HG02973 (cell line): ENCODE results near the gene FSTL1.
"Not testable (repeated sequence)": the region's sequence is repeated elsewhere in the genome, so short reads cannot be mapped to it uniquely, and the experiment has no call there.

Experiments used
- ATAC-seq: cut with Tn5 transposase; IDR thresholded peaks from one replicate; pipeline ENCODE4 v1.9.1; 2021; ENCODE audit warnings: moderate library complexity; ENCODE audit not compliant: unreplicated experiment

Gene FSTL1

DNA sequence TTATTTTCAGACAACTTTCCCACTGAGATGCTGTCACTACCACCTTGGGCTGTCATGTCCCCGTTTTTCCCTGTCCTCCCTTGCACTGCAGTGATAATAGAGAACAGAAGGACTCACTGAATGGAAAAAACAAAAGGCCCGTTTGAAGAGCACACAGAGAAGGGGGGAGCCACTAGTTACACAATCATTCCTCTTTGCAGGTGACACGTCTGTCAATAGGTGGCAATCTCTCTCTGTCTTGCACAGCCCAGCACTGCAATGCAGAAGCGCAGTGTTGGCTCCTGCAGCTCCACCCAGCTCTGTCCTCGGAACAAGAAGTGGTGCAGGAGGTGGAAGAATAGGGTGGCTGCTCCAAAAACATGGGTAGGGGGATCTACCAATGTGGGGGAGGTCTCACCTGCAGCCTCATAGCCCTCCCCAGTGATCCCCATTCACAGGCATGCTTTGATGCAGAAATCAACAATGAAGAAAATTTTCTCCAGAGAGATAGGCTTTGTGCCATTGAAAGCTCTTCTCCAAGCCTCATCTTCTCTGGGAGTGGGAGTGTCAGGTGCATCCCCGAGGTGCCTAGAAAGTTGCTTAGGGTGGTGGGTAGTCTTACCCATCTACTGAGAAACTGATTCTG, 31.8 kb downstream of the FSTL1 start:
- peak; percentile 44 for ATAC-seq

DNA sequence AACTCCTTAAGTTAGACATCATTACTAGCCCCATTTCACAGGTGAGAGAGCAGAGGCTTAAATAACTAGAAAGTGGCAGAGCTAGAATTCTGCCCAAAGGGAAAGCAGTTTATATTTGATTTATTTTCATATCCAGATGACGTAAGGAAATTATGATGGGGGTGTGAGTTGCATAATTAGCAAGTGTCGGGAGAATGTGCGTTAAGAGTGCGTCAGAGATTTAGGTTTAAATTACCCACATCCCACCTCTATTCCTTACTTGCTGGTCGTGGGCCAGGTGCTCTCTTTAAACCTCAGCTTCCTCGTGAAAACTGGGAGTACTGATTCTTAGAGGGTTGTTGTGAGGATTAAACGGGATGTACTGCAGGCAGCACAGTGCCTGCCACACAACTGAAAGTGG, 32.3 kb downstream of the FSTL1 start:
- no peak for ATAC-seq

DNA sequence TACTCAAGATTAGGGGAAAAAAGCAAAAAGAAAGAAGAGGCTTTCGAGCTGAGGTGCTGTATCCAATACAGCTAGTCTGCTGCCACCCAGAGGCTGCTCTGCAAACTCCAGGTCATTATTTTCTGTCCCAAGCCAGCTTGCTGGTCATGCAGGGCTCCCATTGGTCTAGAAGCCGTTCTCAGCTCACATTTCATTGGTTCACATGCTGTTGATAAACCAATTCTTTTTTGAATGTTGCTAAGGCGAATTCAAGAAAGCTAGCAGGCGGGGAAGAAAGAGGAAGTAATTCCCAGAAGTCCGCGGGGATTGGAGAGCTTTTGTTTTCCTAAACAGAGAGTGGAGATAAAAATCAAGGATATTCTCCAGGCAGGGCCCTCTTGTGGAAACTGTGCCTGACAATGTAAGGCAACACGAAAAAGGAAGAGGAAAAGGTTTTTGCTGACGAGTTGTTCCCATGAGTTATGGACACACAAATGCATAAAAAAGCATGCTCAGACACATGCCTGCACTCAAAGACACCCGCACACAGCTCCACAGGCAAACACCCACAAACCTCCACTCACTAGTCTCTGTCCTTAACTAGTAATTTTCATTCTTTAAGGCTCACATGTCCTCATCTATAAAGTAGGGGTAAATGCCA, 33.4 kb downstream of the FSTL1 start:
- peak; percentile 99 for ATAC-seq

DNA sequence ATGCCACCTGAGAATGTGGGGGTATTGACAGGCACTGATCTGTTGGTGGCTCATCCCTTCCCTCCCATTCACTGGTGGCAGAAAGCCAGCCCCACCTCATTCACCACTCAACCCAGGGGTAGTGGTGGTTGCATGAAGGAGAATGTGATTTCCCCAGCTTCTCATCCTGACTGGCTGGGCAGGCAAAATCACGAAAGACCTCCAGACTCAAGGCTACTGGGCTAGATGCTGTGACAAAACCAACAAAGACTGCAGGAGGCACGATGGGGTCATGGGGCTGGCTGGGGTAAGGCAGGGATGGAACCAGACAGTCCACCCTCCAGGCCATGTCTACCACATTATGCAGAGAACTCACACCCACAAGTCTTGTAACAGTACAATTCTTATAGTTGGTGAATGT, 33.9 kb downstream of the FSTL1 start:
- ATAC-seq = peak; percentile 19

DNA sequence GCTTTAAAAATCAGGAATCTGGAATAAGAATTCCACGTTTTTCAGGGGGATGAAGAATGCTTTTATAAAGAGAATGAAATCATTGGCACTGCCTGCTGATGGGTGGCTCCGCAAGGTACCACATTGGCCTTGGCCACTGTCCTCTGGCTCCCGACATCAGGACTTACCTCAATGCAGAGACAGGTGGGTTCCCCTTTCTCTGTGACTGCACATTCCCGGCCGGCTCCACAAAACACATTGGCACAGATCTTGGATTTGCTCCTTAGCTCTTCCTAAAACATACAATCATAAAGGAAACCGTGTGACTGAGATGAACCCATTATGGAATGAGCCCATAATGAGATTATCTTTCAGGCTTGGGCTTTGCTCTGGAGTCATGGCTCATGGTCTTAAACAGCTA, 35.0 kb downstream of the FSTL1 start:
- ATAC-seq = no peak

DNA sequence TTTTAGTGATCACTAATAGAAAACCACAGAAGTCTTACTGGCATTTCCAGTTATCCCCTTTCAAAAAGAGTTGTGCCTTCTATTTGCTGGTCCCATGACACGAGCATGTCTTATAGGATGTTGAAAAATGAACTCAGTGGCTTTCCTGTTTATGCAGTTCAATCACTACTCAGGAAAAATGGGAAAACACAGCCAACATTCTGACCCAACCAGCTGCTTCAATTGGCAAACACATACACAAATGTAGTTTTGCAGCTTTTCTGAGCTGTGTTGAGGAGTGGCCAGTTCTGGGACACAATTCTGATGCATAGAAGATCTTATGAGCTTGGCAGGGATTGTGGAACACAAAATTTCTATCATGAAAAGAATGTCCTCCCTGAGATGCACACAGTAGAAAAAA, 40.3 kb downstream of the FSTL1 start:
- no peak for ATAC-seq

DNA sequence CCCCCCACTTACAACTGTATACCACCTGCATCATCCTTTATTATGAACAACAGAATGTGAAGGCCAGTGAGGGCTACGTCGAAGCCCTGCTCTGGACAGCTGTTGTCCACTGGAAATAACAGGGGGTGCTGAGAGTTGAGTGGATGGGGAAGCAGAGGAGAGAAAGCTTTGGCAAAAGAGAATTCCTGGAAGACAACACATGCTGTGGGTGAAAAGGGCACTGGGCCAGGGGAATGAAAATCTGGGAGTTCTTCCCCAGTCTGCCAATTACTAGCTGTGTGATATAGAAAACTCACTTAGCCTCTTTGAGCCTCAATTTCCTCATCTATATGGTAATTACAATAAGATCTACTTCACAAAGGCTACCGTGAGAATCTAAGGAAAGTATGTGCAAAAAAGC, 40.7 kb downstream of the FSTL1 start:
- no peak for ATAC-seq

DNA sequence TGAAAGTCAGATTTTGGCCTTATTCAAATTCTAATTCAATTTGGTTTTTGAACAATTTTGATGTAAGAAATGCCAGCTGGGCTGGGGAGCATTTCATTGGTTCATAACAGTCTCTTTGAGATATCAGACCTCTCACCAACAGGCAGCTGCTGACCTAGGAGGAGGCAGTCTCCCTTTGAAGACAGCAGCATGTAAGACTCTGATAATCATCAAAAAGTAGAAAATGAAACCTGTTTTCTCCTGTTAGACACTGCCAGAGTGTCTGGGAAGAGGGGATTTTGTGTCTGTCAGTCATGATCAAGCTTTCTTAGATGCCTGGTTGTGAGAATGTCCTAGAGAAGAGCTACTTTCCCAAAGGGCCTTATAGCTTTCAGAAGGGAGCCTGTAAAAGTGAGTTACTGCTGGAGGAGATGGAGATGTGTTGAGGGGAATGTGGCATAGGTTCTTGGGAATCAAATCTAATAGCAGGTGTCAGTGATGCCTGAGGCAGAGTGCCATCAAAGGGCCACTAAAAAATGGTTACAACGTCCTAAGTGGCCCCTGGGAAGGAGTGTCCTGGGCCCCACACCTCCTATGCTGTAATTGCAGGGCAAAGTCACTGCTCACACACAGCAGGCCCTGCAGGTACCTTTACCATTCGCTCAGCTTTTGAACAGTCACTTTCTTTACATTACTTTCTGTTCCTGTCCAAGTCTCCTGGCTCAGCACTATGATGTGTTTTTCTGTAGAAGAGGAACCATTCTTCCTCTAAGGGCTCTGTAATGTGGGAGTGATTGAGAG, 43.1 kb downstream of the FSTL1 start:
- no peak for ATAC-seq

DNA sequence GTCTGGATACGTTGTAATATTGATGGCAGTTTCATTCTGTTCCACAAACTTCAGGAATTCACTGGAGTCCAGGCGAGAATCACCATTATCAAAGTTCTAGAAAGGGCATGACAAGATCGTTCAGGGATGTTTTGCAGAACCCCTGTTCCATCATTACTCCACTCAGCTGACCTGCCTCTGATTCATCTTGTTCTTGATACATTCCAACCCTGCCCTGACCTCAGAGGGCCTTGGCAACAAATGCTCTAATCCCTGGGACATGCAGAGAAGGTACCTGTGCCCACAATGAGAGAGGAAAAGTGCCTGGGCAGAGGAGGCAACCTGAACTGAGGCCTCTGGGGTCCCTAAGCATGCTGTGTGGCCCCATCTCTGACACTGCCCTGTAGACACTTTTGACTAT, 45.9 kb downstream of the FSTL1 start:
- ATAC-seq = no peak

DNA sequence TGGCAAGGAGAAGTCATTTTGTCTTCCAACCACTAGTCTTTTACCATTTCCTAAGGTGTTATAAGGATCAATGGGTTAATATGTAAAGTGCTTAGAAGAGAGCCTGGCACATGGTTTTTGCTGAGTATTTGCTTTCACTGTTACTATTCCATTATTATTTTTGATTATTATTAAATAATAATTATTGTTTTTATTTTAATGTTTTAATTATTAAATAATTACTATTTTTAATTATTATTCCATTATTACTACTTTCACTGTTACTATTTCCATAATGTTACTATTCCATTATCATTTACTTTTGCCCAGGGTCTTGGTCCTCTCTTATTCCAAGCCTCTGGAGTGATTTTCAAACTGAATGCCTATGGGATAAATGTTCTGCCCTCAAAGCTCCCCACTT, 48.5 kb downstream of the FSTL1 start:
- no peak for ATAC-seq

DNA sequence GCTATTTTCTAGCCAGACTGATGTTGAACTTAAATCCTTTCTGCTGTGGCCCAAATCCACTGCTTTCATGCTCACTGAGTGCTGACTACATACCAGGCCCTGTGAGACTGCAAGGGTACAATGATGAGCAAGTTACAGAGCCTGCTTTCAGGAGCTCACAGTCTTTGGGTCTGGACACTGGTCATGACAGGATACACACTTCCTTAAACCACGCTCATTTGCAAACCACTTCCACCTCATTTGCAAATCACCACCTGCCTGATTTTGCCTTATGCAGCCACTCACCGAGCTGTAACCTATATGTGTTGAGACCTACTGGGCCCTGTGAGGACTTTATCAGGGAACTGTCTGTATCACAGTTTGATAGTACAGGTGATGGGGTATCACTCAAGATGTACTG, 51.4 kb downstream of the FSTL1 start:
- ATAC-seq = peak; percentile 88

DNA sequence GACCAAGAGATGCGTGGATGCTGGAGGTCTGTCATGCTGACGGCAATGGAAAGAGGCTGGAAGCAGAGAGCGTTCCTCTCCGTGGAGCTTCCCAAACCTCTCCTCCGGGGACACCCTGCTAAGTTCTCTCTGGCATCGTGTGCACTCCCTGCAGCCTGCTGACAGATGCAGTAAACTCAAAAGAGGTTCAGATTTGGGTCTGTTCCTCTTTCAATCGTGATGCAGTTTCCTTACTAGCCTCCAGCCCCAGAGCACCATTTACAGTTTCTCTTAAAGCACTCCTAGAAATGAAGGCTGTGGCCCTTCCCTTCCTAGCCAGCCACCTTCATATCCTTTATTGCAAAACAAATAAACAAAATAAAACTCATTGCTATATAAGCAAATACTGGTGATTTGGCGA, 54.3 kb downstream of the FSTL1 start:
- ATAC-seq = no peak

DNA sequence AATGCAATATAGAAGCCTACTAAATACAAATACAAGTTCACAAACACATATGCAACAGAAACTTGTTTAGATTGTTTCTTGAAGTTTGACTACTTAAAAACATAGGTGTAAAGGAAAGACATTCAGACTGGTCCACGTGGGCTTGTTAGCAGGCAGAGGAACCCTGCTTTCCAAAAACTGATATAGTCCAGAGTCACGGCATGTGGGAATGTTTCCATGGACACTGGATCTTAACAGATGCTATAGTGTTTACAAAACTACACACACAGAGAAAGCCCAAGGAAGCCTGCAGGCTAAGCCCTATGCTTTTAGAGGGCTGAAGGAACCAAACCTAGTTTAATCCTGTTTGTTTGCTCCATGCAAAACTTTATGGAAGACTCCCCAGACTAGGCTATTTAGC, 56.4 kb downstream of the FSTL1 start:
- no peak for ATAC-seq

DNA sequence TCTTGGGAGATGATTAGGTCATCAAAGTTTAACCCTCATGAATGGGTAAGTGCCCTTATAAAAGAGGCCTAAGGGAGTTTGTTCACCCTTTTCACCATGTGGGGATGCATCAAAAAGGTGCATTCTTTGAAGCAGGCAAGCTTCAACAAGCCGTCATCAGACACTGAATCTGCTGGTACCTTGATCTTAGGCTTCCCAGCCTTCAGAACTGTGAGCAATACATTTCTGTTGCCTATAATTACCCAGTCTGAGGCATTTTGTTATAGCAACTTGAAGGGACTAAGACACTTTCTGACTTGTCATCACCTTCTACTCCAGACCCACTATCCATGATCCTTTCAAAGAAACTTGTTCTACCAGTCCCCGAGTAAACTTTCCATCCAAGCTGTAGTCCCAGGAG, 57.0 kb downstream of the FSTL1 start:
- no peak for ATAC-seq

DNA sequence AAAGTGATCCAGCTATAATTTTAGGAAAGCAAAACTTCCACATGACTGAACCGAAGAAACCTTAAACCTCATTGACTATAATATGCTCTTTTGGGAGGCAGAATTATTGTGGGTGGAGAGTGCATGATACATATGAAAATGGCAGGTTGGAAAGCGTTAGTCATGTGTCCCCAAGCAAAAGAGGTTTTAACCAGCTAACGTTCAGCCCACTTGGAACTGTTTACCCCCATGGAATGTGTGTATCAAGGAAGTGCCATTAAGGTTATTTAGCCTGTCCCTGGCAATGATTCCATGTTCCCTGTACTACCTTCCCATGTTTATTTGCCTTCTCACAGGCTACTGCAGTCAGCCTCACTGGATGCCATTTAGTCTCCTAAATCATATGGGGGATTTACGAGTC, 57.5 kb downstream of the FSTL1 start:
- no peak for ATAC-seq

DNA sequence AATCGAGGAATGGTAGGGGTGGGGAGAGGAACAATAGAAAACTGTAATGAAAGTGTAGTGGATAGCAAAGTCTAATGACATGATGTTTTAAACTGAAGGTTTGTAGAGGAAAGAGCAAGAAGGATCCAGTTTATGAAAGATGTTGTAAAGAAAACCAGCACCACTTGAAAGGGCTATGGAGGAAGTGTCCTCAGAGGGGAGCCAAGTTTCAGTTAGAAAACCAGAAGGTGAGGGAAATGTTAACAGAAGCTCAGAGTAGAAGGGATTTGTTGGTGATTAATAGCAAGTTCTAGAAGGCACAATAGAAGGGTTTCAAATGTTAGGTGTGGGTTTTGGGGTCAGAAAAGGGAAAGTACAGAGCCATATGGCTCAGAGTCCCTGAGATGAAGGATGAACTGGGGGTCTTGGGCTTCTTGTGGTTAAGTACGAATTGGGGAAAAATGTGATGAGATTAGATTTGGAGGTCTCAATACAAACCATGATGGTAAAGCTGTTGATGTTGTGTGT, 67.8 kb downstream of the FSTL1 start:
- no peak for ATAC-seq

DNA sequence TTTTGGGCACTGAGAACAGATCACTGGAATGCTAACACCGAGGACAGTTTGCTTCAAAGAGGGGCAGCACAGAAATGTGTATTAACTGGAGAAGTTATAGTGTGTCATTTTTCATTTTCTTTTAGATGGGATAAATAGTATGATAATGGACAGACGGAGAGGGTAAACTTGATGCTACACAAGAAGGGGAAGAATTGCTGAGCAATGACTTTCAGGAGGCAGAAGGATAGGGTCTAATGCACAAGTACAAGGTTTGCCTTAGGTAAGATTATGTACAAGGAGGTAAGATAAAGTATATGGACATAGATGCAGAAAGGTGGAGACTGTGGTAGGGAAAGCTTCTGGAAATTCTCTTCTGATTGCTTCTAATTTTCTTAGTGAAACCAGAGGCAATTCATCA, 69.3 kb downstream of the FSTL1 start:
- no peak for ATAC-seq

DNA sequence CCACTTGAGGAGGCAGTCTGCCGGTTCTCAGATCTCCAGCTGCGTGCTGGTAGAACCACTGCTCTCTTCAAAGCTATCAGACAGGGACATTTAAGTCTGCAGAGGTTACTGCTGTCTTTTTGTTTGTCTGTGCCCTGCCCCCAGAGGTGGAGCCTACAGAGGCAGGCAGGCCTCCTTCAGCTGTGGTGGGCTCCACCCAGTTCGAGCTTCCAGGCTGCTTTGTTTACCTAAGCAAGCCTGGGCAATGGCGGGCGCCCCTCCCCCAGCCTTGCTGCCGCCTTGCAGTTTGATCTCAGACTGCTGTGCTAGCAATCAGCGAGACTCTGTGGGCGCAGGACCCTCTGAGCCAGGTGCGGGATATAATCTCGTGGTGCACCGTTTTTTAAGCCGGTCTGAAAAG, 72.8 kb downstream of the FSTL1 start:
- ATAC-seq = not testable (repeated sequence)

DNA sequence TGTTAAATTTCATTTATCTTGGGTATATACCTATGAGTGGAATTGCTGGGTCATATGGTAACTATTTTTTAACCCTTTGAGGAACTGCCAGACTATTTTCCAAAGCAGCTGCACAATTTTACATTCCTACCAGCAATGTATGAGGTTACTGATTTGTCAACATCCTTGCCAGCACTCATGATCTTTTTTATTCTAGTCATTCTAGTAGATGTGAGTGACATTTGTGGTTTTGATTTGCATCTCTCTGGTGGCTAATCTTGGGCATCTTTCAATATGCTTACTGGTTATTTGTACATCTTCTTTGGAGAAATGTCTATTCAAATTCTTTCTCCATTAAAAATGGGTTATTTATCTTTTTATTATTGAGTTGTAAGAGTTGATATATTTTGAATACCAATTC, 80.3 kb downstream of the FSTL1 start:
- peak; percentile 54 for ATAC-seq

DNA sequence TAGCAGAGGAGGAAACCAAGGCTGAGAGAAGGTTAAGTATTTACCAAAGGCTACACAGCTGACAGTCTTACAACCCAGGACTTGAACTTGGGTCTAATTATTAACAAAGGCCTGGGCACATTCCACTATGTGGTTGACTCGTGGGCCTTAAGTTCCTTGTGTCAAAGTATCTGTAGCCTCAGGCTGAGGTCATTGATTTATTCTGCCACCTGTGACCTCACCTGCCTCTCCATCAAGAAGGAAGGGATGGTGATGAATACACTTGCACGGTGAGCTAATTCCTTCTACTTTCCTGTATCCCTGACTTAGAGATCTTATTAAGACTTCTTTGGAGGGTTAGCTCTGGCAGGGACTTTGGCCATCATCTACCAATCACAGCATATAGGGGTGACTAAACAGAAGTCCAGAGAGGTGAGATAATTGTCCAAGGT, 81.7 kb downstream of the FSTL1 start:
- peak; percentile 90 for ATAC-seq

DNA sequence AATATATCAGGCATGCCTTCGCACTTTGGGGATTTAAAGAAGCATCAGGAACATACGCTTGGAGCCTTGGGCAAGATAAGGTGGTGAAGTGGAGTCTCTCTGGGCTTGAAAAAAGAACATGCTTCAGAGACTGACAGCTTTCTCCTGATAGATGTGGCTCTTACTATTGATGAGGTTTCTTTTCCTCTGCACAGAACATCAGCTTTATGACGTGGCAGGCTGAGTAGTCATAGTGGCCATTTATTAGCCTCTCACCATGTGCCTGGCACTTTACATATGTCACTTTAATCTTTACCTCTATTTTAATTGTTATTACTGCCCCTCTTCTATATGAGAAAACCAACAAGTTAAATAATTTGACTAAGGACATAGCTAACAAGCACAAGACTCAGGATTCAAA, 82.6 kb downstream of the FSTL1 start:
- peak; percentile 52 for ATAC-seq

DNA sequence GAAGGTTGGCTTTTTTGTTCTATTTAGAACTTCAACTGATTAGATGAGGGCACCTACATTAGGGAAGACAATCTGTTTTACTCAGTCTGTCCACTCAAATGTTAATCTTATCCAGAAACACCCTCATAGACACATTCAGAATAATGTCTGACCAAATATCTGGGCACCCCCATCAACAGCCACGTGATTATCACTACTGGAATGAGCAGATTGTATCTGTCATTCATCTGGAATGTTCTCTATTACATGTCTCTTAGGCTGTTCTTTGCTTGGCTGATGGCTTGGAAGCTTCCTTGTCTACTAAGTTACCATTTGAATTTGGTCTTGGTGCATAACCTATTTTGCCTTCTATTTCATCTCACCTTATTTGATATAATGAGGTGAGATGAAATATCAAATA, 86.0 kb downstream of the FSTL1 start:
- no peak for ATAC-seq
